Measurements from ENCODE around the gene KANSL1. TPM values are rescaled to one million over a fixed set of nuclear protein-coding genes. Genes with fewer than 3 reads are reported as not detected.

The KANSL1 gene
- total and polyA plus RNA-seq, 2 experiments from 2014 or later = 49.0 to 206 TPM

GRCh38 chr17:46123607-46124006 is 69.6 kb downstream of the KANSL1 start:
- peak overlapping the region; percentile 7; the same call in 1 of the 2 replicates for H3K27ac ChIP-seq (ENCODE audit: low read depth)
- H3K79me2 ChIP-seq (replicated peaks; ENCODE audit: insufficient read depth) = peaks cover 99% of the 10 kb centered on the region
- Mint-ChIP-seq H3K27ac (no peak overlapping the region), H3K9me3 (no peaks in the 10 kb centered on the region), H3K4me1 (peaks cover 66% of the 10 kb centered on the region), H3K27me3 (ENCODE audit: insufficient read depth, low read depth, poor library complexity) (no peaks in the 10 kb centered on the region), H3K36me3 (ENCODE audit: low read depth) (no peaks in the 10 kb centered on the region), H3K4me3 (no peak overlapping the region)
- no peak overlapping the region for H2AFZ ChIP-seq
- H3K4me1 ChIP-seq (ENCODE audit: insufficient read depth) = peaks cover 66% of the 10 kb centered on the region
- no peaks in the 10 kb centered on the region for H3F3A ChIP-seq (replicated peaks; ENCODE audit: low read depth)
- no peaks in the 10 kb centered on the region for H3K36me3 ChIP-seq (ENCODE audit: insufficient read depth)
- ATAC-seq = no peak
- H3K4me2 ChIP-seq = no peak overlapping the region
- H4K20me1 ChIP-seq (replicated peaks; ENCODE audit: insufficient read depth) = peaks cover 79% of the 10 kb centered on the region
- no peak for DNase-seq (ENCODE audit: low spot score)
- H3K4me3 ChIP-seq = no peak overlapping the region
- no peaks in the 10 kb centered on the region for H3K27me3 ChIP-seq (ENCODE audit: insufficient read depth)
- H3K9me2 ChIP-seq (ENCODE audit: insufficient read depth) = no peaks in the 10 kb centered on the region
- TF ChIP-seq EZH2phosphoT487 (IDR thresholded peaks at IDR 0.05; ENCODE audit: unreplicated experiment) (no peak), POLR2AphosphoS5 (IDR thresholded peaks at IDR 0.05; ENCODE audit: low read depth) (no peak), REST (IDR thresholded peaks at IDR 0.05; ENCODE audit: unreplicated experiment) (no peak), CREB1 (CRISPR knock-in tag; IDR thresholded peaks at IDR 0.05; ENCODE audit: low read depth) (no peak), EZH2 (IDR thresholded peaks at IDR 0.05; ENCODE audit: low read depth, unreplicated experiment) (no peak), CTCF (conservative IDR thresholded peaks at IDR 0.05; ENCODE audit: low read depth in 2 of 2) (no peak), ZNF462 (CRISPR knock-in tag; IDR thresholded peaks at IDR 0.05) (no peak)
- TF ChIP-seq, protein P1, sequence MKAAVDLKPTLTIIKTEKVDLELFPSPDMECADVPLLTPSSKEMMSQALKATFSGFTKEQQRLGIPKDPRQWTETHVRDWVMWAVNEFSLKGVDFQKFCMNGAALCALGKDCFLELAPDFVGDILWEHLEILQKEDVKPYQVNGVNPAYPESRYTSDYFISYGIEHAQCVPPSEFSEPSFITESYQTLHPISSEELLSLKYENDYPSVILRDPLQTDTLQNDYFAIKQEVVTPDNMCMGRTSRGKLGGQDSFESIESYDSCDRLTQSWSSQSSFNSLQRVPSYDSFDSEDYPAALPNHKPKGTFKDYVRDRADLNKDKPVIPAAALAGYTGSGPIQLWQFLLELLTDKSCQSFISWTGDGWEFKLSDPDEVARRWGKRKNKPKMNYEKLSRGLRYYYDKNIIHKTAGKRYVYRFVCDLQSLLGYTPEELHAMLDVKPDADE (IDR thresholded peaks at IDR 0.05) = no peak
